ENCODE results near the gene ARPC1B. TPM values are rescaled to one million over a fixed set of nuclear protein-coding genes. Genes with fewer than 3 reads are reported as not detected.
A peak's percentile ranks its signal among the peaks of the same experiment; 100 is the strongest.

The ARPC1B gene
- total and polyA plus RNA-seq, 2 donors (not counting 1 experiment from before 2014, with no cell fraction given) = 142 to 563 TPM

- H3K27me3 Mint-ChIP-seq = no peaks in the 10 kb centered on the region
- Histone ChIP-seq H2AFZ (ENCODE audit: insufficient read depth, low read depth, low read length, poor library complexity, severe bottlenecking) (no peak overlapping the region), H3K36me3 (replicated peaks in 1 of 2; ENCODE audit: control extremely low read depth in 1 of 2, control insufficient read depth in 1 of 2, extremely low read depth in 1 of 2, insufficient read depth in 2 of 2, low read length in 1 of 2) (peaks cover 0 to 62% of the 10 kb centered on the region in 2 experiments), H3K9ac (ENCODE audit: low read length) (no peak overlapping the region), H3K4me2 (replicated peaks; ENCODE audit: low read depth, low read length, poor library complexity, severe bottlenecking) (no peak overlapping the region), H3K9me3 (ENCODE audit: control extremely low read depth in 1 of 3, control insufficient read depth in 2 of 3, insufficient read depth in 1 of 3, low read length in 2 of 3) (no peaks in the 10 kb centered on the region), H4K20me1 (ENCODE audit: control insufficient read depth, insufficient read depth, low read length, poor library complexity, severe bottlenecking) (peaks cover 10% of the 10 kb centered on the region), H3K27me3 (replicated peaks in 1 of 4; ENCODE audit: control extremely low read depth in 1 of 4, control insufficient read depth in 3 of 4, insufficient read depth in 4 of 4, low read length in 3 of 4) (no peaks in the 10 kb centered on the region), H3K79me2 (ENCODE audit: control insufficient read depth, insufficient read depth, low read length) (no peaks in the 10 kb centered on the region), H3K27ac (ENCODE audit: low read length in 2 of 2) (no peak overlapping the region), H3K4me1 (ENCODE audit: control insufficient read depth in 2 of 2, insufficient read depth in 2 of 2, low read length in 2 of 2) (no peaks in the 10 kb centered on the region), H3K4me3 (ENCODE audit: control extremely low read depth in 1 of 5, extremely low read depth in 1 of 5, insufficient read depth in 1 of 5, low read depth in 2 of 5, low read length in 4 of 5) (no peak overlapping the region)
- no peak overlapping the region for H3K27ac Mint-ChIP-seq
- ChIA-PET CTCF (interaction anchor here (1.2 to 5.6 kb wide), 4 partner anchors 23 to 255 kb away, joined by 3 to 38 read pairs (median 16); partner anchors contain the start of genes BUD31 and PDAP1), POLR2A (no interaction called here)
- DNase-seq (no peak), ATAC-seq (ENCODE audit: low read depth) (no peak)
- peaks cover 1% of the 10 kb centered on the region for H3K4me1 Mint-ChIP-seq
- H3K4me3 Mint-ChIP-seq = no peak overlapping the region
- intact Hi-C loops (cut with micrococcal nuclease) = no loop called here
- TF ChIP-seq EZH2 (IDR thresholded peaks at IDR 0.05; ENCODE audit: borderline replicate concordance, insufficient read depth, low read depth, low read length, poor library complexity, severe bottlenecking) = no peak
- no peak for TF ChIP-seq CTCF (IDR thresholded peaks at IDR 0.05)
- no peaks in the 10 kb centered on the region for H3K9me3 Mint-ChIP-seq (ENCODE audit: insufficient read depth)
- WGBS (ENCODE audit: insufficient coverage) = 100% methylated on average over 1 of the region's 5 CpGs
These were observed 11.2 kb upstream of the ARPC1B start for GRCh38 chr7:99363286-99363685.

GRCh38 chr7:99365318-99366141, 9.0 kb upstream of the ARPC1B start:
- no peak overlapping the region for H3K27ac ChIP-seq (ENCODE audit: low read length in 2 of 2)
- CTCF ChIA-PET = interaction anchor here (0.7 to 5.6 kb wide), 14 partner anchors 14 to 995 kb away, joined by 3 to 38 read pairs (median 5); partner anchors contain the start of genes BUD31, CPSF4, PDAP1 and PTCD1
- no peaks in the 10 kb centered on the region for H3K79me2 ChIP-seq (ENCODE audit: control insufficient read depth, insufficient read depth, low read length)
- peaks cover 1% of the 10 kb centered on the region for H3K4me1 Mint-ChIP-seq
- no peaks in the 10 kb centered on the region for H3K4me1 ChIP-seq (ENCODE audit: control insufficient read depth in 2 of 2, insufficient read depth in 2 of 2, low read length in 2 of 2)
- WGBS (ENCODE audit: insufficient coverage) = 89% methylated on average over 10 of the region's 17 CpGs
- H2AFZ ChIP-seq (ENCODE audit: insufficient read depth, low read depth, low read length, poor library complexity, severe bottlenecking) = no peak overlapping the region
- H3K4me2 ChIP-seq (replicated peaks; ENCODE audit: low read depth, low read length, poor library complexity, severe bottlenecking) = no peak overlapping the region
- H3K27me3 Mint-ChIP-seq = no peaks in the 10 kb centered on the region
- no peak overlapping the region for H3K4me3 ChIP-seq (ENCODE audit: control extremely low read depth in 1 of 5, extremely low read depth in 1 of 5, insufficient read depth in 1 of 5, low read depth in 2 of 5, low read length in 4 of 5)
- peaks cover 10% of the 10 kb centered on the region for H4K20me1 ChIP-seq (ENCODE audit: control insufficient read depth, insufficient read depth, low read length, poor library complexity, severe bottlenecking)
- H3K9me3 Mint-ChIP-seq (ENCODE audit: insufficient read depth) = no peaks in the 10 kb centered on the region
- peak; percentile 96 for ATAC-seq (ENCODE audit: low read depth)
- H3K4me3 Mint-ChIP-seq = no peak overlapping the region
- H3K27me3 ChIP-seq (replicated peaks in 1 of 4; ENCODE audit: control extremely low read depth in 1 of 4, control insufficient read depth in 3 of 4, insufficient read depth in 4 of 4, low read length in 3 of 4) = no peaks in the 10 kb centered on the region
- H3K36me3 ChIP-seq (replicated peaks in 1 of 2; ENCODE audit: control extremely low read depth in 1 of 2, control insufficient read depth in 1 of 2, extremely low read depth in 1 of 2, insufficient read depth in 2 of 2, low read length in 1 of 2) = peaks cover 0 to 48% of the 10 kb centered on the region in 2 experiments
- H3K9me3 ChIP-seq (ENCODE audit: control extremely low read depth in 1 of 3, control insufficient read depth in 2 of 3, insufficient read depth in 1 of 3, low read length in 2 of 3) = no peaks in the 10 kb centered on the region
- peak; percentile 76 for TF ChIP-seq CTCF (IDR thresholded peaks at IDR 0.05)
- TF ChIP-seq EZH2 (IDR thresholded peaks at IDR 0.05; ENCODE audit: borderline replicate concordance, insufficient read depth, low read depth, low read length, poor library complexity, severe bottlenecking) = no peak
- no peak overlapping the region for H3K27ac Mint-ChIP-seq
- POLR2A ChIA-PET = interaction anchor here (0.9 kb wide), 1 partner anchor 9 kb away, joined by 3 read pairs; the partner anchor contains the start of gene ARPC1B
- peak; percentile 73 for DNase-seq
- intact Hi-C loops (cut with micrococcal nuclease) = loop anchor here (1.0 kb wide), 2 partner anchors 22 to 43 kb away; partner anchors contain the start of genes BUD31 and PDAP1
- H3K9ac ChIP-seq (ENCODE audit: low read length) = no peak overlapping the region

Measured in B cell (primary cell).